Measurements from ENCODE around the gene SLC25A22. TPM values are rescaled to one million over a fixed set of nuclear protein-coding genes. Genes with fewer than 3 reads are reported as not detected.

SLC25A22 gene
- total RNA-seq, 1 experiment from 2014 or later: 38.1 TPM

DNA sequence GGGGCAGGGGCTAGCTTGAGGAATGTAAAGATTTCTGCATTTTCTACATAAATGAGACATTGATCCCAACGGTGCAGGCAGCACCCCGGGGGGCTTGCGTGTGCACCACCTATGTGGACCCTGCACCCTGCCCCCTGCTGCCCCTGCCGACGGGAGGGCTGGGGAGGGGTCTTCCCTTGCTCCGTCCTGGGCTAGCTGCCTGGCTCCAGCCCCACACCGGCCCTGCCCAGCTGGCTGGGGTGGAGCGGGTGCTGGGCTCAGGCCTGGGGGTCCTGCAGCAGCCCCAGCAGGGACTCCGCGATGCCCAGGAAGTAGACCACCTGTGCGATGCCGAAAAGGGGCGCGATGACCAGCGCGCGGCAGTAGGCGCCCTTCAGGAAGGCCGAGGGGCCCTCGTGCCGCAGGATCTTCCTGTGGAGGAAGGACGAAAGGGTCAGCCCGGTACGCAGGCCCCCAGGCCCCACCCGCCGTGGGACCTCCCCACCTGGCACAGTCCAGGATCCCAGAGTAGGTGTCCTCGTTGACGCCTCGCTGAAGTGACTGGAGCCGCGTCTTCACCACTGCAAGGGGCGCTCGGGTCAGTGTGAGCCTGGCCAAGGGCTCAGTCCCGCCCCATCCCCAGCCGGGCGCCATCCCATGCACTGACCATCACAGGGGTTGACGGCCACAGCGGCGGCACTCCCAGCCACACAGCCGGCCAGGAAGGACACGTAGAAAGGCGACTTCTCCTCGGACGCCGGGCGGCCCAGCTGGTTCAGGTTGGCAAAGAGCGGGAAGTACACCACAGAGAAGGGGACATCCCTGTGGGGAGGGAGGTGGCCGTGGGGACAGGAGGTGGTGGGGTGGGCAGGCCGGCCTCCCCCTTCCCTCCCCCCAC lies 6.2 kb downstream of the SLC25A22 start:
- CTCF ChIA-PET: no interaction called here
- H3K4me3 ChIP-seq (ENCODE audit: low read depth, low read length, poor library complexity, severe bottlenecking): no peak overlapping the region
- no peaks in the 10 kb centered on the region for H3K27me3 ChIP-seq (replicated peaks; ENCODE audit: insufficient read depth, low read depth, low read length, poor library complexity)
- H3K4me1 ChIP-seq (ENCODE audit: insufficient read depth, low read length, poor library complexity, severe bottlenecking): peaks cover 10% of the 10 kb centered on the region
- no peak for DNase-seq (ENCODE audit: low spot score)
- H3K36me3 ChIP-seq (ENCODE audit: insufficient read depth, low read length, poor library complexity, severe bottlenecking): peaks cover 2% of the 10 kb centered on the region
- POLR2A ChIA-PET (ENCODE audit: low non-redundant PET): interaction anchor here (0.6 kb wide), 2 partner anchors 11 to 1630 kb away, joined by 3 to 16 read pairs; no protein-coding TSS in a partner anchor
- intact Hi-C loops (cut with micrococcal nuclease; ENCODE audit: unreplicated experiment): no loop called here
- H3K9me3 ChIP-seq (ENCODE audit: low read depth, low read length, poor library complexity, severe bottlenecking): no peaks in the 10 kb centered on the region
- TF ChIP-seq, protein P1, sequence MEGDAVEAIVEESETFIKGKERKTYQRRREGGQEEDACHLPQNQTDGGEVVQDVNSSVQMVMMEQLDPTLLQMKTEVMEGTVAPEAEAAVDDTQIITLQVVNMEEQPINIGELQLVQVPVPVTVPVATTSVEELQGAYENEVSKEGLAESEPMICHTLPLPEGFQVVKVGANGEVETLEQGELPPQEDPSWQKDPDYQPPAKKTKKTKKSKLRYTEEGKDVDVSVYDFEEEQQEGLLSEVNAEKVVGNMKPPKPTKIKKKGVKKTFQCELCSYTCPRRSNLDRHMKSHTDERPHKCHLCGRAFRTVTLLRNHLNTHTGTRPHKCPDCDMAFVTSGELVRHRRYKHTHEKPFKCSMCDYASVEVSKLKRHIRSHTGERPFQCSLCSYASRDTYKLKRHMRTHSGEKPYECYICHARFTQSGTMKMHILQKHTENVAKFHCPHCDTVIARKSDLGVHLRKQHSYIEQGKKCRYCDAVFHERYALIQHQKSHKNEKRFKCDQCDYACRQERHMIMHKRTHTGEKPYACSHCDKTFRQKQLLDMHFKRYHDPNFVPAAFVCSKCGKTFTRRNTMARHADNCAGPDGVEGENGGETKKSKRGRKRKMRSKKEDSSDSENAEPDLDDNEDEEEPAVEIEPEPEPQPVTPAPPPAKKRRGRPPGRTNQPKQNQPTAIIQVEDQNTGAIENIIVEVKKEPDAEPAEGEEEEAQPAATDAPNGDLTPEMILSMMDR (conservative IDR thresholded peaks at IDR 0.05; ENCODE audit: low read depth, low read length): no peak
- no peak for TF ChIP-seq EZH2 (IDR thresholded peaks at IDR 0.05; ENCODE audit: borderline replicate concordance, low read depth, low read length, poor library complexity, severe bottlenecking)
- H3K27ac ChIP-seq (ENCODE audit: low read depth, low read length, poor library complexity, severe bottlenecking): no peak overlapping the region
- BruUV-seq (replicated peaks): no TSS peak

DNA sequence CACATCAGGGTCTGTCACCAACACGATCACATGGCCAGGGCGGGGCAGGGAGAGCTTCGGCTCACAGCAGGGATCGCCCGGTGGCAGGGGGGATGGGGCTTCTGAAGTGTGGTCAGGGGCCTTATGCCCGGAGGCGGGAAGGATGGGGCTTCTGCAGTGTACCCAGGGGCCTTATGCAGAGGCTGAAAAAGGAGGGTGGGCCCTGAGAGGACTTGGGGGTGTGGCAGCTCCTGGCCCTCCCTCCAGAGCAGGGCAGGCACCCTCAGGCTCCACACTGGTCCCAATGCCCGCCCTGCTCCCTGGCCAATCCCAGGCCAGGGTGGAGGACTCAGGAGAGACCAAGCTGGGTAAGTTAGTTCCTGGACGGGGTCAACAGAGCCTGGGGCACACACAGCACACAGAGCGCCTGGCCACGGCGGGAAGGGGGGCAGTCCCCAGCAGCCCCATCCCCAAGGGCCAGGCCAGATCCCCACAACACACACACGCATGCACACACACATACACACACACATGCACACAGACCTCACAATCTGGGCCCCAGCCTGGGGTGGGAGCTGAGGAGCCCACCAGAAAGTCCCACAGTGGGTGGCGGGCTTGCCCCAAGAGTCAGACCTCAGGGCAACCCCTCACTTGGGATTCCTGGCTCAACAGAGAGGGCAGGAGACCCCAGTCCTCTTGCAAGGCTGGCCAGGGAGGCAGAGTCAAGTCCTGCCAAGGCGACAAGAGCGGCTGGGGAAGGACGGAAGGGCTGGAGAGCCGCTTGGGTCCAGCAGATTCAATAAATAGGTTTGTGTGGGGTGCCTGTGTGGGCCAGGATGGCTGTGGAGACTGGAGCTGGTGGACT lies 7.1 kb downstream of the SLC25A22 start:
- Histone ChIP-seq H3K27ac (ENCODE audit: low read depth, low read length, poor library complexity, severe bottlenecking) (no peak overlapping the region), H3K36me3 (ENCODE audit: insufficient read depth, low read length, poor library complexity, severe bottlenecking) (peaks cover 2% of the 10 kb centered on the region), H3K27me3 (replicated peaks; ENCODE audit: insufficient read depth, low read depth, low read length, poor library complexity) (no peaks in the 10 kb centered on the region), H3K9me3 (ENCODE audit: low read depth, low read length, poor library complexity, severe bottlenecking) (no peaks in the 10 kb centered on the region), H3K4me3 (ENCODE audit: low read depth, low read length, poor library complexity, severe bottlenecking) (no peak overlapping the region), H3K4me1 (ENCODE audit: insufficient read depth, low read length, poor library complexity, severe bottlenecking) (peaks cover 10% of the 10 kb centered on the region)
- TF ChIP-seq, protein P1 (conservative IDR thresholded peaks at IDR 0.05; ENCODE audit: low read depth, low read length): no peak
- TF ChIP-seq EZH2 (IDR thresholded peaks at IDR 0.05; ENCODE audit: borderline replicate concordance, low read depth, low read length, poor library complexity, severe bottlenecking): no peak
- ChIA-PET POLR2A (ENCODE audit: low non-redundant PET) (interaction anchor here (0.6 kb wide), 1 partner anchor 1631 kb away, joined by 16 read pairs; no protein-coding TSS in a partner anchor), CTCF (no interaction called here)
- no TSS peak for BruUV-seq (replicated peaks)
- intact Hi-C loops (cut with micrococcal nuclease; ENCODE audit: unreplicated experiment): no loop called here
- DNase-seq (ENCODE audit: low spot score): no peak

DNA sequence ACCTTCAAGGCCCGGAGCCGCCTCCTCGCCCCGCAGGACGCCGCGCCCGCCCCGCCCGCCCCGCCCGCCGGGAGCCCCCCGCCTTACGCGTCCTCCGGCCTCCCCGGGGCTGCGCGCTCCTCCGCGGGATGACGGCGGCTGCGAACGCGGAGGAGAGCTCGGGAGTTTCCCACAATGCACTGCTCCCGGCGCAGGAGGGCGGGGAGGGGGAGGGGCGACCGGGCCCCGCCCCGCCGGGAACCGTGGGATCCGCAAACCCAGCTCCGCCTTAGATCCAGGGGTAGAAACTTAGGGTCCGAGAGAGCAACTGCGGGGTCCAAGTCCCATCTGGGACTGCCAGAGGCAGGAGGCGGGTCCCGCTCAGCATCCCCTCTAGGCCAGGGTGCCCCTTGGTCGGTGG lies 8.1 kb downstream of the SLC25A22 start, which contains the start of gene CEND1:
CEND1 (minus strand) TSS at position 148 of the 400 bp plus-strand sequence. CDS start 1,514 bp downstream, outside the sequence.
- intact Hi-C loops (cut with micrococcal nuclease; ENCODE audit: unreplicated experiment): no loop called here
- no peaks in the 10 kb centered on the region for H3K27me3 ChIP-seq (replicated peaks; ENCODE audit: insufficient read depth, low read depth, low read length, poor library complexity)
- DNase-seq (ENCODE audit: low spot score): peak; percentile 67
- H3K4me3 ChIP-seq (ENCODE audit: low read depth, low read length, poor library complexity, severe bottlenecking): no peak within 1 kb of the TSS
- no peak within 1 kb of the TSS for H3K27ac ChIP-seq (ENCODE audit: low read depth, low read length, poor library complexity, severe bottlenecking)
- H3K9me3 ChIP-seq (ENCODE audit: low read depth, low read length, poor library complexity, severe bottlenecking): no peaks in the 10 kb centered on the region
- H3K4me1 ChIP-seq (ENCODE audit: insufficient read depth, low read length, poor library complexity, severe bottlenecking): peaks cover 3% of the 10 kb centered on the region
- ChIA-PET POLR2A (ENCODE audit: low non-redundant PET) (no interaction called here), CTCF (interaction anchor here (0.7 kb wide), 1 partner anchor 19 kb away, joined by 5 read pairs; no protein-coding TSS in a partner anchor)
- H3K36me3 ChIP-seq (ENCODE audit: insufficient read depth, low read length, poor library complexity, severe bottlenecking): peaks cover 2% of the 10 kb centered on the region
- BruUV-seq (replicated peaks): no TSS peak
- TF ChIP-seq, protein P1 (conservative IDR thresholded peaks at IDR 0.05; ENCODE audit: low read depth, low read length): no peak
- no peak for TF ChIP-seq EZH2 (IDR thresholded peaks at IDR 0.05; ENCODE audit: borderline replicate concordance, low read depth, low read length, poor library complexity, severe bottlenecking)

Measured in A673 (cell line).